ENCODE measurements around the gene BCL2L14.

BCL2L14 gene, protein sequence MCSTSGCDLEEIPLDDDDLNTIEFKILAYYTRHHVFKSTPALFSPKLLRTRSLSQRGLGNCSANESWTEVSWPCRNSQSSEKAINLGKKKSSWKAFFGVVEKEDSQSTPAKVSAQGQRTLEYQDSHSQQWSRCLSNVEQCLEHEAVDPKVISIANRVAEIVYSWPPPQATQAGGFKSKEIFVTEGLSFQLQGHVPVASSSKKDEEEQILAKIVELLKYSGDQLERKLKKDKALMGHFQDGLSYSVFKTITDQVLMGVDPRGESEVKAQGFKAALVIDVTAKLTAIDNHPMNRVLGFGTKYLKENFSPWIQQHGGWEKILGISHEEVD

DNA sequence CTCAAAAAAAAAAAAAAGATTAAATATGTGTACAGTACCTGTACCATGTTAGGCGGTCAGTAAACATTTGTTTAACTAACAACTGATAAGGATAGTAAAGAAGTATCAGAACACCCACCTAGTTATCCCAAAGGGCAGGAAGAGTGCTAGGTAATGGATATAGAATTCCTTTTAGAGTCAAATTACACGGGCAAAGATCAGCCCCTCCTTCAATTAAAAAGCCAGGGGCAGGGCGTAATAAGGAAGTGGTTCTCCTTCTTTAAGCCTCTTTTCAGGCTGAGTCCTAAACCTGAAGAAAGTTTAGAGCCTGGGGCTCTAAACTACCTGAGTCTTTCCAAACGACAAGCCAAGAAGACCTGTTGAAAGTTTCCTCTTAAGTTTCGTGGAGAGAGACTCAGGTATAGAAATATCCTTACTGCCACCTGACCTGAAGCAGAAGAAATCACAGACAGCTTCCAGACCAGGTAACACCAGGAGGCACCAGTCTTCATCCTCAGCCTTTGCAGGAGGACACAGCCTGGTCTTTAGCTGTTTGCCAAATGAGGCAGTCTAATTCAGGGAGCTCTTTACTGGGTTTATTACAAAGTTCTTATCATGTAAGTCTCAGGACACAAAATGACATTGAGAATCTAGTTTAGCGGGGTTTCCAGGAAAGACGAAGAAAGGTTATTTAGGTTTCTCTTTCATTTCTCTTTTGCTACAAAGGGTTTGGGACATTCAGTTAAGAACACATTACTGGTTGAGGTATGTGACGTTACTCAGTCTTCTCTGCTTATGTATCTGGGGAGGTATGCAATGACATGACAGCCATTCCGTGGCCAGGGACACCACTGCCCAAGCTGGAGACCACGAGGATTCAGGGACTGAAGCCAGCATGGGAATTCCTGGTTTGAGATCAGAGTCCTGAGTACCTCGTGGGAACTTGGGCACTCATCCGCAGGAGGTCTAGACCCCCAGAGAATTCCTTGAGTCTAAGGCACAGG is at the start of gene BCL2L14:
Gene BCL2L14 (plus strand): TSS at position 266 of the 983 bp plus-strand sequence. CDS start 8,367 bp downstream, outside the sequence.
- no peak for DNase-seq

DNA sequence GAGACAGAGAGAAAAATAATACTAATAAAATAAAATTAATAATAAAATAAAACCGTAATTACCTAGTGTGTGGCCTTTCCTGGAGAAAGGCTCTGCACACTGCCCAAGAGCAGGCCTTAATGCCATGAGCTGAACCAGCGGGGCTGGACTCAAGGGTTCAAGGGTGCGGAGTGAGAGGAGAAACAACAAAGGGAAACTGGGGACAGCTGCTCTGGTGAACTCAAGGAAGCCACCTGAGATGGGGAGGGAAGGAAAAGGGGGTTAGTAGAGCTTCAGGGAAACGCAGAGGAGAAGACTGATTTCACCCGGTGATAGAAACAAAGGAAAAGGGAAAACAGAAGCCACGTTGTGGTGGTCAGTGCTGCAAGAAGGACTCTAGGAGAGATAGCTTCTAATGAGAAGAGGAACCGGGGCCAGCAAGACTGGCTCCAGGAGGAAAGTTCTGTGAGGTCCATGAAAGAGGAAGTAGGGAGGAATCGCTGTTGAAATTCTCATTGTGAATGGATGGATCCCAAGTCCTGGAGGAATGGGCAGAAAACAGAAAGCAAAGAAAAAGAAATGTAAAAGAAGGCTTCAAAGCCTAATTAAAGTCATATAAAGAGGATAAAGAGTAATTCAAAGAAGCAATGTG is 48.3 kb upstream of the BCL2L14 start:
- DNase-seq, result no peak

DNA sequence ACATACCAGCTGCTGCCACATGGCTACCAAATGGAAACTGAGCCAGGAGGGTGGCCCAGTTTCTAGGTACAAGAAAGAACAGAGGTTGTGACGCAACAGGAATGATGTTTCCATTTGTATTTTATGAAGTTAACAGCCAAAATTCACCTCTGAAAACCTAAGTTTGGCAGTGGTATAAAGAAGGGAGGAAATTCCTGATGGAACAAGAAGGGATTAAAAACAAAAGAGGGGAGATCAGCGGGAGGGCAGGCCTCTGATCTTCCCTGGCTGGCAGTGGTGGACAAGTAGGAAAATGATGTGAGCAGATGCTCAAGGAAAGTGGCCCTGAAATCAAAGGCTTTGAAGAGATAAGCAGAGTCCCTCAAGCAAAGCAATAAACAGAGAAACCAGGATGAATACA is 47.3 kb upstream of the BCL2L14 start:
- no peak for DNase-seq

GRCh38 chr12:12024911-12025682 is 45.6 kb upstream of the BCL2L14 start:
- no peak for DNase-seq

DNA sequence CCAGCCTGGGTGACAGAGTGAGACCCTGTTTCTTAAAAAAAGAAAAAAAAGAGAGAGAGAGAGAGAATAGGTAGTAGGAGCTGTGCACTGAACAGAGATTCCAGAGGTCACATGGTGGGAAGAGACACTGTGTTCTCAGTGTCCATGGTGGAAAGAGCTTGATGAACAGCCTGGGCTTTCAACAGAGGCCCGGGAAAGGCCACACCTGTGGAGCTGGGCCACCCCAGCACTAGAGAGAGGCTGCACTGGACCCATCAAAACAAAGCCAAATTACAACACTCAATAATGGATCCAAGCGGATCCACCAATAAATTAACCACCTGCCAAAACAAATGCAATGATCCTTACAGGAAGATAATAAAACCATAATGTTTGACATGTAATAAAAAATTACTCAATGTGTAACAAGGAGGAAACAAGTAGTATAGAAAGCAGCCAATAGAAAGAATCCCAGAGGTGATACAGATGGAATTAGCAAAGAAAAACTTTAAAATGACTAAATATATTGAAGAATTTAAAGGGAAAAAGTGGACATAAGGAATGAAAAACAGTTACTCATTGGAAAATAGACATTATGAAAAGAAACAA is 44.8 kb upstream of the BCL2L14 start:
- DNase-seq, result no peak

DNA sequence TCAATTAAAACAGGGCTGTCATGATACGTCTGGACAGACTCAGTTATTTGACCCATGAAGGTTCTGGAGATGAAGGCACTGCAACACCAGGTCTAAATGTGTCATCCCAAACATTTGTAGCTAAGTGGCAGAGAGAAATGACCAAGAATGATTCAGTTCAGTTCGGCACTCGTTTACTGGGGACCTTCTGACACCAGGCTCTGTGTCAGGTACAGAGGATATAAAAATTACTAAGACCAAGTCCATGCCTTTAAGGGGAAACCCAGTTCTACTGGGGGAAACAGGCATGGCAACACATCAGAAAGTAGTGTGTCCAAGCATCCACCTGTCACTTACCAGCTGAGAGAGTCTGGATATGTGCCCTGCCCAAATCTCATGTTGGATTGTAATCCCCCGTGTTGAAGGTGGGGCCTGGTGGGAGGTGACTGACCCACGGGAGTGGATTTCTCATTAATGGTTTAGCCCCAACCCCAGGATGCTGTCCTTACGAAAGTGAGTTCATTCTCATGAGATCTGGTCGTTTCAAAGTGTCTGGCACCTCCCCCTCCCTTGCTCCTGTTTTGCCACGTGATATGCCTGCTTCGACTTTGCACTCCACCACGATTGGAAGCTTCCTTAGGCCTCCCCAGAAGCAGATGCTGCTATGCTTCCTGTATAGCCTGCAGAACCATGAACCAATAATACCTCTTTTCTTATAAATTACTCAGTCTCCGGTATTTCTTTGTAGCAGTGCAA is 41.9 kb upstream of the BCL2L14 start:
- no peak for DNase-seq

GRCh38 chr12:12029653-12030052 is 41.1 kb upstream of the BCL2L14 start:
- DNase-seq, result no peak

- no peak for DNase-seq
Observed at GRCh38 chr12:12032260-12032791, 38.4 kb upstream of the BCL2L14 start.

- DNase-seq, result peak; percentile 66
Observed at GRCh38 chr12:12032851-12033797, 37.6 kb upstream of the BCL2L14 start.

GRCh38 chr12:12033824-12034223 is 36.9 kb upstream of the BCL2L14 start:
- no peak for DNase-seq

- no peak for DNase-seq
Observed at GRCh38 chr12:12034344-12034743, 36.4 kb upstream of the BCL2L14 start.

DNA sequence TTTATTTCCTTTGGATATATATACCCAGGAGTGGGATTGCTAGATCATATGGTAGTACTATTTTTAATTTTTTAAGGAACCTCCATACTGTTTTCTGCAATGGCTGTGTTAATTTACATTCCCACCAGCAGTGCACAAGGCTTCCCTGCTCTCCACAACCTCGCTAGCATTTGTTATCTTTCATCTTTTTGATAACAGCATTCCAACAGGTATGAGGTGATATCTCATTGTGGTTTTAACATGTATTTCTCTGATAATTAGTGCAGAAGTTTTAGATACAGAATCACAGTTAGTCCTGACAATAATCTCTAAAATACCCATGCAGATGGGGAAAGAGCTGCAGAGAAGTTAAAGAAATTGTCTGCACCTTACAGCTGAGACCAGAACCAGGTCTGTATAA is 35.5 kb upstream of the BCL2L14 start:
- no peak for DNase-seq

DNA sequence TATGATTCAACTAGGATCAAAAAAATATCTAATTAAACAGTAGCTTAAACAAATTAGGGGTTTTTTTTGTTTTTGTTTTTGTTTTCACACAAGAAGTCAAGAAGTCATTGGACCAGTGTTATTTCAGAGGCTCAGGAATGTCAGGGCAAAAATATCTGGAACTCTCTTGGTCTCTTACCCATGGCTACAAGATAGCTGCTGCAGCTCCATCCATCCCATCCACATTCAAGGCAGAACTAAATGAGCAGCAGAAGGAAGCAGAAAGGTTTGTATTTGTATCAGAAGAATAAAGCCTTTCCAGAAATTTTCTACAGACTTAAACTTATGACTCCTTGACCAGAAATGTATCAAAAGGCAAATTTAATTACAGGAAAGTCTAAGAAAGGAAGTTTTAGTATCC is 33.8 kb upstream of the BCL2L14 start:
- DNase-seq, result no peak

GRCh38 chr12:12039897-12040296 is 30.8 kb upstream of the BCL2L14 start:
- DNase-seq, result no peak

DNA sequence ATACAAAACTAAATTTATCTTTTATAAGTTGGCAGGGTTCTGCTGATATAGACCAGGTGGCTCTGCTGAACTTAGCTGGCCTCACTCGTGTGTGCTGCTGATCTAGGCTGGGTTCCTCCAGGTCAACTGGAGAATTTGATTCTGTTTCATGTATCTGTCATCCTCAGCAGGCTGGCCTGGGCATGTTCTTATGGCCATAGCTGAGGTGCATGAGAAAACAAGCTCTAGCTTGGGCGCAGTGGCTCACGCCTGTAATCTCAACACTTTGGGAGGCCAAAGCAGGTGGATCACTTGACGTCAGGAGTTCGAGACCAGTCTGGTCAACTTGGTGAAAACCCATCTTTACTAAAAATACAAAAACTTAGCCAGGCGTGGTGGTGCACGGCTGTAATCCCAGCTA is 24.3 kb upstream of the BCL2L14 start:
- DNase-seq, result no peak

DNA sequence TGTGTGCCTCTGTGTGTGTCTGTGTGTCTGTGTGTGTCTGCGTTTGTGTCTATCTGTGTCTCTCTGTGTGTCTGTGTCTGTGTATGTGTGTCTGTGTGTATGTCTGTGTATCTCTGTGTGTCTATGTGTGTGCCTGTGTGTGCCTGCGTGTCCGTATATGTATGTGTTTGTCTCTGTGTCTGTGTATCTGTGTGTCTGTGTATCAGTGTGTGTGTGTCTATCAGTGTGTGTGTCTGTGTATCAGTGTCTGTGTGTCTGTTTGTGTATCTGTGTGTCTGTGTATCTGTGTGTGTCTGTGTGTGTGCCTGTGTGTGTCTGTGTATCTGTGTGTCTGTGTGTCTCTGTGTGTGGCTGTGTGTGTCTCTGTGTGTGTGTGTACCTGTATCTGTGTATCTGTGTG is 23.1 kb upstream of the BCL2L14 start:
- DNase-seq, result no peak

DNA sequence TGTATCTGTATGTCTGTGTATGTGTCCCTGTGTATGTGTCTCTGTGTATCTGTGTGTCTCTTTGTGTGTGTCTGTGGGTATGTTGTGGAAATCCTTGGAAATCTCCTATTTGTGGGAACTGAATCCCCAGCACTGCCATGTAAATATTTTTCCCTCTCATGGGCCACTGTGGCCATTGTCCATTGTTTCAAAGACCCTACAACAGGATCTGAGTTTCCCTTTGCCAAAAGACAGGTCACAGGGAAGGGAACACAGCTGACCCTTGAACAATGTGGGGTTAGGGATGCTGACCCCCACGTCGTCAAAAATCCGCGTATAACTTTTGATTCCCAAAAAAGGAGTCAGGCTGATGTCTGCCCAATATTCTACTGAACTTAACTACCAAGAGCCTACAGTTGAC is 22.5 kb upstream of the BCL2L14 start:
- DNase-seq, result no peak

DNA sequence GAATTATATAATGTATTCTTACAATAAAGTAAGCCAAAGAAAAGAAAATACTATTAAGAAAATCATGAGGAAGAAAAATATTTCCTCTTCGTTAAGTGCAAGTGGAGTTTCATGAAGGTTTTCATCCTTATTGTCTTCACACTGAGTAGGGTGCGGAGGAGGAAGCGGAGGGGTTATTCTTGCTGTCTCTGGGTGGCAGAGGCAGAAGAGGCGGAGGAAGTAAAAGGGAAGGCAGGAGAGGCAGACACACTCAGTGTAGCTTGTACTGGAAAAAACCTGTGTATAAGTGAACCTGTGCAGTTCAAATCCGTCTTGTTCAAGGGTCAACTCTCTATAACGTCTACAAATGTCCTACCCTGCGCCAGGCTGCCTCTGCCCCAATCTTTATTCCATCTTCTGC is 22.0 kb upstream of the BCL2L14 start:
- no peak for DNase-seq

GRCh38 chr12:12051668-12052067 is 19.1 kb upstream of the BCL2L14 start:
- no peak for DNase-seq

GRCh38 chr12:12054993-12055392 is 15.7 kb upstream of the BCL2L14 start:
- no peak for DNase-seq
